GM08714 (cell line): ENCODE data around the gene RAD50.

ENCODE experiments used
- H3K4me3 ChIP-seq: fragments of 200-500 bp; sonication (Bioruptor generic); 2 replicates; pipeline ENCODE4 v1.5.1; 2014; ENCODE audit warnings: mild to moderate bottlenecking, low read length, inconsistent platforms
- ZNF274 ChIP-seq: IDR thresholded peaks from 2 replicates; pipeline ENCODE4 v1.6.1; 2012; ENCODE audit warnings: mild to moderate bottlenecking, low read depth, low read length

Gene RAD50

GRCh38 chr5:132668706-132669454 is 112.1 kb downstream of the RAD50 start:
- TF ChIP-seq ZNF274 = no peak

GRCh38 chr5:132669455-132669820 is 112.7 kb downstream of the RAD50 start:
- TF ChIP-seq ZNF274 = no peak
- no peak overlapping the region for H3K4me3 ChIP-seq

More at GRCh38 chr5:132668706-132669454, 112.1 kb downstream of the RAD50 start:
- no peak overlapping the region for H3K4me3 ChIP-seq

GRCh38 chr5:132669966-132670882 is 113.4 kb downstream of the RAD50 start:
- TF ChIP-seq ZNF274 = no peak
- H3K4me3 ChIP-seq = no peak overlapping the region

GRCh38 chr5:132671000-132671399 is 114.2 kb downstream of the RAD50 start:
- TF ChIP-seq ZNF274 = no peak
- no peak overlapping the region for H3K4me3 ChIP-seq

- TF ChIP-seq ZNF274 = no peak
- no peak overlapping the region for H3K4me3 ChIP-seq
These were observed 116.7 kb downstream of the RAD50 start for GRCh38 chr5:132673488-132673887.

GRCh38 chr5:132673939-132674630 is 117.3 kb downstream of the RAD50 start, which contains the start of gene IL4:
Gene IL4 (plus strand): TSS chr5:132673989. CDS start chr5:132674051, 62 bp downstream.
- no peak for TF ChIP-seq ZNF274
- peak within 1 kb of the TSS; percentile 8; the same call in 1 of the 2 replicates for H3K4me3 ChIP-seq

- H3K4me3 ChIP-seq = peak overlapping the region; percentile 8; the same call in 1 of the 2 replicates
- no peak for TF ChIP-seq ZNF274
These were observed 118.1 kb downstream of the RAD50 start for GRCh38 chr5:132674671-132675506.

- H3K4me3 ChIP-seq = no peak overlapping the region
- no peak for TF ChIP-seq ZNF274
These were observed 119.3 kb downstream of the RAD50 start for GRCh38 chr5:132675936-132676689.

GRCh38 chr5:132677191-132677590 is 120.4 kb downstream of the RAD50 start:
- H3K4me3 ChIP-seq = no peak overlapping the region
- TF ChIP-seq ZNF274 = no peak

- TF ChIP-seq ZNF274 = no peak
- no peak overlapping the region for H3K4me3 ChIP-seq
These were observed 121.1 kb downstream of the RAD50 start for GRCh38 chr5:132677682-132678400.

GRCh38 chr5:132678735-132679134 is 122.0 kb downstream of the RAD50 start:
- TF ChIP-seq ZNF274 = no peak

GRCh38 chr5:132679166-132679565 is 122.4 kb downstream of the RAD50 start:
- no peak for TF ChIP-seq ZNF274
- H3K4me3 ChIP-seq = no peak overlapping the region

More at GRCh38 chr5:132678735-132679134, 122.0 kb downstream of the RAD50 start:
- H3K4me3 ChIP-seq = no peak overlapping the region
